ENCODE results near the gene S1PR4. TPM values are rescaled to one million over a fixed set of nuclear protein-coding genes. Genes with fewer than 3 reads are reported as not detected.

The S1PR4 gene
- total and polyA plus RNA-seq, 9 of the 15 experiments (the other 6 are each of a cell fraction or from before 2014, with no cell fraction given): 0.27 TPM; not detected in 8

DNA sequence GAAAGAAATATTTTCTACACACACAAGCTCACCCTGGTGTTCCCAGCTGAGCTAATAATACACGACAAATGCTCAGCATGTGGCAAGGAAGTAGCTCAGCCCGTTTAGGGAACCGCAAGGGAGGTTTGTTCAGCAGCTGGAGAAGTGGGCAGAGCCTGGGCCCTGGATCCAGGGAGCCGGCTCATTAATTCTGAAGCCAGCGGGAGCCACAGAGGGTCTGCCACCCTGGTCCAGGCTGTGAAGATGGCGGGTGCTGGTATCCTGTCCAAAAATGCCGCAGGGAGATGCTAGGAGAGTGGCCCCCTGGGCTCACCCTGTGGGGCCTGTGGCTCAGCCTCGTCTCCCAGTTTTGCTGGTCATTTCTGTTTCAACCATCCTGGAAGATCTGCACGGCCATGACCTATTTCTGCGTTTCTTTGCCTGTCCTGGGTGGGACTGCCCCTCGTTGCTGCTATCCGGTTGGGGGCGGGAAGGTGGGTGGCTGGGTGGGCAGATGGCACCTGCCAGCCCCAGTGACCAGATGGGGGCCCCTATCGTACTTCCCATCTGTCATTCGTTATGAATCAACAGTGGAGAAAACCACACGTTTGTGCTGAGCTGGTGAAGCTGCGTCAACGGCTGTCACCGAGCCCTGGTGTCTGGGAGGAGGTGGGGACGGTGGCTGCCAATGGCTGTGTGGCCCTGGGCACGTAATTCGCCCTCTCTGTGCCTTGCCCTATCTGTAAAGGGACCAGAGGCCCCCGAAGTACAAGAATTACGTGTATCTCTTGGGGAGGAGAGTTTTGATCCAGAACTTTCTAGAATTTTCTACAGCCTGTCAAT lies 45.4 kb upstream of the S1PR4 start (continued):
- TF ChIP-seq, protein P1, sequence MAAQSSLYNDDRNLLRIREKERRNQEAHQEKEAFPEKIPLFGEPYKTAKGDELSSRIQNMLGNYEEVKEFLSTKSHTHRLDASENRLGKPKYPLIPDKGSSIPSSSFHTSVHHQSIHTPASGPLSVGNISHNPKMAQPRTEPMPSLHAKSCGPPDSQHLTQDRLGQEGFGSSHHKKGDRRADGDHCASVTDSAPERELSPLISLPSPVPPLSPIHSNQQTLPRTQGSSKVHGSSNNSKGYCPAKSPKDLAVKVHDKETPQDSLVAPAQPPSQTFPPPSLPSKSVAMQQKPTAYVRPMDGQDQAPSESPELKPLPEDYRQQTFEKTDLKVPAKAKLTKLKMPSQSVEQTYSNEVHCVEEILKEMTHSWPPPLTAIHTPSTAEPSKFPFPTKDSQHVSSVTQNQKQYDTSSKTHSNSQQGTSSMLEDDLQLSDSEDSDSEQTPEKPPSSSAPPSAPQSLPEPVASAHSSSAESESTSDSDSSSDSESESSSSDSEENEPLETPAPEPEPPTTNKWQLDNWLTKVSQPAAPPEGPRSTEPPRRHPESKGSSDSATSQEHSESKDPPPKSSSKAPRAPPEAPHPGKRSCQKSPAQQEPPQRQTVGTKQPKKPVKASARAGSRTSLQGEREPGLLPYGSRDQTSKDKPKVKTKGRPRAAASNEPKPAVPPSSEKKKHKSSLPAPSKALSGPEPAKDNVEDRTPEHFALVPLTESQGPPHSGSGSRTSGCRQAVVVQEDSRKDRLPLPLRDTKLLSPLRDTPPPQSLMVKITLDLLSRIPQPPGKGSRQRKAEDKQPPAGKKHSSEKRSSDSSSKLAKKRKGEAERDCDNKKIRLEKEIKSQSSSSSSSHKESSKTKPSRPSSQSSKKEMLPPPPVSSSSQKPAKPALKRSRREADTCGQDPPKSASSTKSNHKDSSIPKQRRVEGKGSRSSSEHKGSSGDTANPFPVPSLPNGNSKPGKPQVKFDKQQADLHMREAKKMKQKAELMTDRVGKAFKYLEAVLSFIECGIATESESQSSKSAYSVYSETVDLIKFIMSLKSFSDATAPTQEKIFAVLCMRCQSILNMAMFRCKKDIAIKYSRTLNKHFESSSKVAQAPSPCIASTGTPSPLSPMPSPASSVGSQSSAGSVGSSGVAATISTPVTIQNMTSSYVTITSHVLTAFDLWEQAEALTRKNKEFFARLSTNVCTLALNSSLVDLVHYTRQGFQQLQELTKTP (IDR thresholded peaks at IDR 0.05; ENCODE audit: low read depth in 1 of 2, partially characterized antibody in 2 of 2): no peak
- no peak for TF ChIP-seq FOXK2 (conservative IDR thresholded peaks at IDR 0.05 in 1 of 2, IDR thresholded peaks at IDR 0.05 in 1 of 2; ENCODE audit: low read depth in 2 of 2)
- no peak for TF ChIP-seq TBL1XR1 (IDR thresholded peaks at IDR 0.05; ENCODE audit: low read length in 2 of 2)
- TF ChIP-seq NR2C2 (CRISPR knock-in tag; IDR thresholded peaks at IDR 0.05): no peak
- TF ChIP-seq NR2C2 (tag; IDR thresholded peaks at IDR 0.05): no peak
- TF ChIP-seq CBX1 (IDR thresholded peaks at IDR 0.05; ENCODE audit: low read depth): no peak
- no peak for TF ChIP-seq ZNF217 (CRISPR knock-in tag; IDR thresholded peaks at IDR 0.05)
- TF ChIP-seq MIER1 (IDR thresholded peaks at IDR 0.05; ENCODE audit: low read depth): no peak
- TF ChIP-seq, protein P2, sequence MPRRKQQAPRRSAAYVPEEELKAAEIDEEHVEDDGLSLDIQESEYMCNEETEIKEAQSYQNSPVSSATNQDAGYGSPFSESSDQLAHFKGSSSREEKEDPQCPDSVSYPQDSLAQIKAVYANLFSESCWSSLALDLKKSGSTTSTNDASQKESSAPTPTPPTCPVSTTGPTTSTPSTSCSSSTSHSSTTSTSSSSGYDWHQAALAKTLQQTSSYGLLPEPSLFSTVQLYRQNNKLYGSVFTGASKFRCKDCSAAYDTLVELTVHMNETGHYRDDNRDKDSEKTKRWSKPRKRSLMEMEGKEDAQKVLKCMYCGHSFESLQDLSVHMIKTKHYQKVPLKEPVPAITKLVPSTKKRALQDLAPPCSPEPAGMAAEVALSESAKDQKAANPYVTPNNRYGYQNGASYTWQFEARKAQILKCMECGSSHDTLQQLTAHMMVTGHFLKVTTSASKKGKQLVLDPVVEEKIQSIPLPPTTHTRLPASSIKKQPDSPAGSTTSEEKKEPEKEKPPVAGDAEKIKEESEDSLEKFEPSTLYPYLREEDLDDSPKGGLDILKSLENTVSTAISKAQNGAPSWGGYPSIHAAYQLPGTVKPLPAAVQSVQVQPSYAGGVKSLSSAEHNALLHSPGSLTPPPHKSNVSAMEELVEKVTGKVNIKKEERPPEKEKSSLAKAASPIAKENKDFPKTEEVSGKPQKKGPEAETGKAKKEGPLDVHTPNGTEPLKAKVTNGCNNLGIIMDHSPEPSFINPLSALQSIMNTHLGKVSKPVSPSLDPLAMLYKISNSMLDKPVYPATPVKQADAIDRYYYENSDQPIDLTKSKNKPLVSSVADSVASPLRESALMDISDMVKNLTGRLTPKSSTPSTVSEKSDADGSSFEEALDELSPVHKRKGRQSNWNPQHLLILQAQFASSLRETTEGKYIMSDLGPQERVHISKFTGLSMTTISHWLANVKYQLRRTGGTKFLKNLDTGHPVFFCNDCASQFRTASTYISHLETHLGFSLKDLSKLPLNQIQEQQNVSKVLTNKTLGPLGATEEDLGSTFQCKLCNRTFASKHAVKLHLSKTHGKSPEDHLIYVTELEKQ (CRISPR knock-in tag; IDR thresholded peaks at IDR 0.05): no peak
- TF ChIP-seq NFXL1 (CRISPR knock-in tag; IDR thresholded peaks at IDR 0.05): no peak
- no peak for TF ChIP-seq ARHGAP35 (IDR thresholded peaks at IDR 0.05; ENCODE audit: partially characterized antibody)
- no peak for TF ChIP-seq BMI1 (IDR thresholded peaks at IDR 0.05; ENCODE audit: low read length)
- no peak for TF ChIP-seq DDX20 (tag; IDR thresholded peaks at IDR 0.05; ENCODE audit: low read depth)
- no peak for TF ChIP-seq RBM34 (IDR thresholded peaks at IDR 0.05; ENCODE audit: borderline replicate concordance, insufficient read depth, low read length)
- peak; percentile 77 for TF ChIP-seq ARID1B (IDR thresholded peaks at IDR 0.05)
- TF ChIP-seq CAMTA2 (CRISPR knock-in tag; conservative IDR thresholded peaks at IDR 0.05): no peak
- TF ChIP-seq CHD2 (IDR thresholded peaks at IDR 0.05; ENCODE audit: low read depth, low read length): no peak
- peak; percentile 61; the same call in 1 of the 2 replicates for TF ChIP-seq CREM (IDR thresholded peaks at IDR 0.05; ENCODE audit: low read depth)
- TF ChIP-seq, protein P3, sequence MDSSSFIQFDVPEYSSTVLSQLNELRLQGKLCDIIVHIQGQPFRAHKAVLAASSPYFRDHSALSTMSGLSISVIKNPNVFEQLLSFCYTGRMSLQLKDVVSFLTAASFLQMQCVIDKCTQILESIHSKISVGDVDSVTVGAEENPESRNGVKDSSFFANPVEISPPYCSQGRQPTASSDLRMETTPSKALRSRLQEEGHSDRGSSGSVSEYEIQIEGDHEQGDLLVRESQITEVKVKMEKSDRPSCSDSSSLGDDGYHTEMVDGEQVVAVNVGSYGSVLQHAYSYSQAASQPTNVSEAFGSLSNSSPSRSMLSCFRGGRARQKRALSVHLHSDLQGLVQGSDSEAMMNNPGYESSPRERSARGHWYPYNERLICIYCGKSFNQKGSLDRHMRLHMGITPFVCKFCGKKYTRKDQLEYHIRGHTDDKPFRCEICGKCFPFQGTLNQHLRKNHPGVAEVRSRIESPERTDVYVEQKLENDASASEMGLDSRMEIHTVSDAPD (CRISPR knock-in tag; IDR thresholded peaks at IDR 0.05): no peak
- no peak for TF ChIP-seq ZNF263 (CRISPR knock-in tag; IDR thresholded peaks at IDR 0.05; ENCODE audit: borderline replicate concordance)

All from K562 (cell line).